H9 (cell line): ENCODE data around the gene PRAME. TPM values are rescaled to one million over a fixed set of nuclear protein-coding genes. Genes with fewer than 3 reads are reported as not detected.

Source experiments
- DNase-seq: peaks from one replicate; pipeline ENCODE4 v3.0.0-alpha.2; 2017
- H2AFZ ChIP-seq: one replicate; pipeline ENCODE4 v1.6.1; 2013; ENCODE audit warnings: mild to moderate bottlenecking, low read length, control low read depth, moderate library complexity
- H2AK5ac ChIP-seq: 2 replicates; pipeline ENCODE4 v1.6.1; 2013; ENCODE audit warnings: low read length, control low read depth, mixed read lengths; ENCODE audit not compliant: insufficient read length
- H2BK120ac ChIP-seq: one replicate; pipeline ENCODE4 v1.6.1; 2013; ENCODE audit warnings: low read depth, mild to moderate bottlenecking, low read length, control low read depth, inconsistent platforms; ENCODE audit not compliant: poor library complexity, severe bottlenecking
- H2BK12ac ChIP-seq: 2 replicates; pipeline ENCODE4 v1.6.1; 2013; ENCODE audit warnings: low read length, control low read depth, mixed read lengths, low read depth; ENCODE audit not compliant: insufficient read length
- H2BK15ac ChIP-seq: 2 replicates; pipeline ENCODE4 v1.6.1; 2013; ENCODE audit warnings: low read depth, low read length, control low read depth
- H2BK20ac ChIP-seq: one replicate; pipeline ENCODE4 v1.6.1; 2013; ENCODE audit warnings: low read depth, mild to moderate bottlenecking, low read length, control low read depth, inconsistent platforms; ENCODE audit not compliant: poor library complexity, severe bottlenecking
- H2BK5ac ChIP-seq: 2 replicates; pipeline ENCODE4 v1.6.1; 2013; ENCODE audit warnings: low read length, control low read depth, mixed read lengths; ENCODE audit not compliant: insufficient read length
- H3K14ac ChIP-seq: 2 replicates; pipeline ENCODE4 v1.6.1; 2013; ENCODE audit warnings: low read length, control low read depth; ENCODE audit not compliant: insufficient read depth
- H3K18ac ChIP-seq: 2 replicates; pipeline ENCODE4 v1.6.1; 2013; ENCODE audit warnings: low read depth, mild to moderate bottlenecking, mixed read lengths, low read length, control low read depth; ENCODE audit not compliant: insufficient read length
- H3K23ac ChIP-seq: 2 replicates; pipeline ENCODE4 v1.6.1; 2013; ENCODE audit warnings: low read length, control low read depth, mixed read lengths, low read depth; ENCODE audit not compliant: insufficient read length
- H3K23me2 ChIP-seq: 2 replicates; pipeline ENCODE4 v1.6.1; 2013; ENCODE audit warnings: low read depth, mild to moderate bottlenecking, mixed read lengths, low read length, control low read depth; ENCODE audit not compliant: insufficient read length, poor library complexity, severe bottlenecking
- H3K27ac ChIP-seq: 2 replicates; pipeline ENCODE4 v1.5.1; 2013; ENCODE audit warnings: low read length, control low read depth, mixed read lengths, low read depth; ENCODE audit not compliant: insufficient read length
- H3K27me3 ChIP-seq: 2 replicates; pipeline ENCODE4 v1.6.1; 2013; ENCODE audit warnings: low read length, control low read depth, inconsistent platforms; ENCODE audit not compliant: insufficient read depth
- H3K4ac ChIP-seq: 2 replicates; pipeline ENCODE4 v1.6.1; 2013; ENCODE audit warnings: low read depth, mild to moderate bottlenecking, control low read depth, inconsistent platforms, low read length, moderate library complexity
- H3K4me1 ChIP-seq: 2 replicates; pipeline ENCODE4 v1.6.1; 2013; ENCODE audit warnings: low read length, control low read depth, inconsistent platforms; ENCODE audit not compliant: insufficient read depth
- H3K4me2 ChIP-seq: 2 replicates; pipeline ENCODE4 v1.6.1; 2013; ENCODE audit warnings: low read length, control low read depth, mixed read lengths; ENCODE audit not compliant: insufficient read length, insufficient read depth
- H3K56ac ChIP-seq: 2 replicates; pipeline ENCODE4 v1.6.1; 2013; ENCODE audit warnings: low read depth, mild to moderate bottlenecking, mixed read lengths, low read length, control low read depth; ENCODE audit not compliant: insufficient read length
- H3K79me1 ChIP-seq: 2 replicates; pipeline ENCODE4 v1.6.1; 2013; ENCODE audit warnings: low read depth, mild to moderate bottlenecking, moderate library complexity, low read length, control low read depth, inconsistent platforms; ENCODE audit not compliant: insufficient read depth, poor library complexity, severe bottlenecking
- H3K79me2 ChIP-seq: 2 replicates; pipeline ENCODE4 v1.6.1; 2013; ENCODE audit warnings: low read length, control low read depth, inconsistent platforms; ENCODE audit not compliant: insufficient read depth
- H3K9ac ChIP-seq: 2 replicates; pipeline ENCODE4 v1.6.1; 2013; ENCODE audit warnings: low read length, control low read depth, mixed read lengths; ENCODE audit not compliant: insufficient read length; ENCODE audit errors: extremely low read depth
- H3K9me3 ChIP-seq: one replicate; pipeline ENCODE4 v1.6.1; 2013; ENCODE audit warnings: low read depth, low read length, inconsistent platforms; ENCODE audit not compliant: control insufficient read depth
- H3T11ph ChIP-seq: one replicate; pipeline ENCODE4 v1.6.1; 2013; ENCODE audit warnings: mild to moderate bottlenecking, low read length, control low read depth, inconsistent platforms
- H4K20me1 ChIP-seq: one replicate; pipeline ENCODE4 v1.6.1; 2013; ENCODE audit not compliant: control insufficient read depth, insufficient read length, insufficient read depth
- H4K5ac ChIP-seq: 2 replicates; pipeline ENCODE4 v1.6.1; 2013; ENCODE audit warnings: low read depth, mild to moderate bottlenecking, mixed read lengths, low read length, control low read depth; ENCODE audit not compliant: insufficient read length
- H4K8ac ChIP-seq: replicated peaks from 2 replicates; pipeline ENCODE4 v1.6.1; 2013; ENCODE audit warnings: low read length, control low read depth, mixed read lengths, low read depth; ENCODE audit not compliant: insufficient read length
- H4K91ac ChIP-seq: 2 replicates; pipeline ENCODE4 v1.6.1; 2013; ENCODE audit warnings: low read depth, mild to moderate bottlenecking, moderate library complexity, mixed read lengths, low read length, control low read depth; ENCODE audit not compliant: insufficient read length
- H3K27ac Mint-ChIP-seq, 3 experiments: 2 replicates in 2 of 3; 3 replicates in 1 of 3; pipeline ENCODE4 v1.8.0; 2020 to 2021; ENCODE audit warnings: mixed read lengths in 3 of 3, mild to moderate bottlenecking in 1 of 3, moderate library complexity in 1 of 3
- H3K27me3 Mint-ChIP-seq: 2 replicates; pipeline ENCODE4 v1.8.0; 2021; ENCODE audit warnings: low read depth, mild to moderate bottlenecking, moderate library complexity, mixed read lengths
- H3K36me3 Mint-ChIP-seq, 3 experiments: 2 replicates in 2 of 3; 3 replicates in 1 of 3; pipeline ENCODE4 v1.8.0; 2020 to 2021; ENCODE audit warnings: low read depth in 3 of 3, mixed read lengths in 3 of 3; ENCODE audit not compliant: insufficient read depth in 1 of 3
- H3K4me1 Mint-ChIP-seq, 2 experiments: 2 replicates each; pipeline ENCODE4 v1.8.0; 2020; ENCODE audit warnings: mixed read lengths in 2 of 2
- H3K4me3 Mint-ChIP-seq, 2 experiments: 2 replicates in 1 of 2; 3 replicates in 1 of 2; pipeline ENCODE4 v1.8.0; 2020 to 2021; ENCODE audit warnings: mild to moderate bottlenecking in 2 of 2, mixed read lengths in 2 of 2, moderate library complexity in 1 of 2
- H3K9me3 Mint-ChIP-seq, 2 experiments: 2 replicates in 1 of 2; 3 replicates in 1 of 2; pipeline ENCODE4 v1.8.0; 2020; ENCODE audit warnings: mild to moderate bottlenecking in 2 of 2, mixed read lengths in 2 of 2, moderate library complexity in 1 of 2
- CTCF ChIP-seq: fragments of 200-600 bp; sonication (generic); conservative IDR thresholded peaks from 3 replicates; pipeline ENCODE4 v1.8.0; 2021; ENCODE audit warnings: antibody characterized with exemption, mild to moderate bottlenecking
- WGBS: extraction: QIAGEN DNeasy Blood & Tissue Kit; methylation state at CpG from one replicate; pipeline ENCODE4 v1.1.7; 2013; ENCODE audit warnings: missing lambda C conversion rate, low lambda C conversion rate, mixed read lengths; ENCODE audit not compliant: insufficient read length; ENCODE audit errors: extremely low coverage; 5-methylcytosine and 5-hydroxymethylcytosine counted together
- total RNA-seq: library from RNA; stranded (reverse); gene quantifications from 2 replicates; pipeline ENCODE4 v1.2.1, GENCODE V29; 2021

Gene PRAME
- total RNA-seq, 1 experiment from 2014 or later = 0.31 TPM

GRCh38 chr22:22573047-22573889 is 14.2 kb upstream of the PRAME start:
- H3K56ac ChIP-seq = no peak overlapping the region
- DNase-seq = no peak
- H3K27ac ChIP-seq = no peak overlapping the region
- H4K5ac ChIP-seq = no peak overlapping the region
- H4K20me1 ChIP-seq = no peaks in the 10 kb centered on the region
- Mint-ChIP-seq H3K36me3 (no peaks in the 10 kb centered on the region), H3K27ac (peak overlapping the region in 1 of 3 experiments; percentile 38; a peak in 1 of 7 replicates), H3K4me3 (no peak overlapping the region), H3K4me1 (no peaks in the 10 kb centered on the region), H3K9me3 (no peaks in the 10 kb centered on the region; a peak in 1 of 5 replicates), H3K27me3 (peaks cover 99% of the 10 kb centered on the region)
- no peak overlapping the region for H4K8ac ChIP-seq
- H3K79me2 ChIP-seq = no peaks in the 10 kb centered on the region
- no peak overlapping the region for H2BK20ac ChIP-seq
- no peak overlapping the region for H4K91ac ChIP-seq
- WGBS = no CpG with 5 or more reads among the region's 8 CpGs
- no peaks in the 10 kb centered on the region for H3K79me1 ChIP-seq
- H3K27me3 ChIP-seq = peaks cover 31% of the 10 kb centered on the region; the same call in 1 of the 2 replicates
- no peak overlapping the region for H3K4ac ChIP-seq
- no peak overlapping the region for H2BK120ac ChIP-seq
- no peaks in the 10 kb centered on the region for H3K23me2 ChIP-seq
- no peak overlapping the region for H2BK15ac ChIP-seq
- no peak overlapping the region for H3K18ac ChIP-seq
- no peaks in the 10 kb centered on the region for H3K9me3 ChIP-seq
- TF ChIP-seq CTCF = no peak
- no peak overlapping the region for H2AK5ac ChIP-seq
- H3K4me2 ChIP-seq = no peak overlapping the region
- no peak overlapping the region for H3T11ph ChIP-seq
- no peak overlapping the region for H3K9ac ChIP-seq
- no peak overlapping the region for H3K14ac ChIP-seq
- H3K23ac ChIP-seq = no peak overlapping the region
- no peak overlapping the region for H2BK12ac ChIP-seq
- H2BK5ac ChIP-seq = no peak overlapping the region
- no peaks in the 10 kb centered on the region for H3K4me1 ChIP-seq
- H2AFZ ChIP-seq = no peak overlapping the region
